Muscle of back (tissue), 11 donors: ENCODE results near the gene SCT. TPM values are rescaled to one million over a fixed set of nuclear protein-coding genes. Genes with fewer than 3 reads are reported as not detected.

Experiments used
- DNase-seq, 3 donors: peaks; one replicate each; pipeline versions ENCODE4 v3.0.0 to v3.0.0-alpha.2; 2013
- polyA plus RNA-seq, 10 donors: library from polyadenylated mRNA; unstranded; fragments of 120-200 nt; gene quantifications; one replicate each; pipeline ENCODE4 v1.2.1, GENCODE V29; 2013; ENCODE audit not compliant: insufficient read length in 10 of 10

SCT gene
- polyA plus RNA-seq, 10 donors, result 31.7 to 107 (median 61.3) TPM

DNA sequence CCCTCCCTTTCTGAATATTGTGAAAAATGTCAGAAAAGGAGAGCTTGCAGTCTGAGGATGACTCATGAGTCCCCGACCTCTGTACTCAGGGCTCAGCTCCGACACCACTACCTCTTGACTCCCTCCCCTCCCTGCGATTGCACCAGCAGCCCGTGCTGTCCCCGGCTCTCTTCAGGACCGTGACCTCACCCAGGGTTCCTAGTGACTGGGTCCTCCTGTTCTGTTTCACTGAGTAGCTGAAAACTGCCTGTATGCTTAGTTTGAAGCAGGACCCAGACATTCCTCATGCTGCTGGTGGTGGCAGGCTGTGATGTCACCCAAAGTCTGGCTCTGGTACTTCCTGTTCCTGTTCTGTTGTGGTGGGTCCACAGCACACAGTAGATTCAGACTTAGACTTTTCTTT, 39.0 kb downstream of the SCT start:
- no peak for DNase-seq

- no peak for DNase-seq
These were observed 39.4 kb downstream of the SCT start for GRCh38 chr11:587546-587945.

- no peak for DNase-seq
These were observed 40.3 kb downstream of the SCT start for GRCh38 chr11:586376-587316.

- DNase-seq, result no peak
These were observed 42.7 kb downstream of the SCT start for GRCh38 chr11:584287-584686.

DNA sequence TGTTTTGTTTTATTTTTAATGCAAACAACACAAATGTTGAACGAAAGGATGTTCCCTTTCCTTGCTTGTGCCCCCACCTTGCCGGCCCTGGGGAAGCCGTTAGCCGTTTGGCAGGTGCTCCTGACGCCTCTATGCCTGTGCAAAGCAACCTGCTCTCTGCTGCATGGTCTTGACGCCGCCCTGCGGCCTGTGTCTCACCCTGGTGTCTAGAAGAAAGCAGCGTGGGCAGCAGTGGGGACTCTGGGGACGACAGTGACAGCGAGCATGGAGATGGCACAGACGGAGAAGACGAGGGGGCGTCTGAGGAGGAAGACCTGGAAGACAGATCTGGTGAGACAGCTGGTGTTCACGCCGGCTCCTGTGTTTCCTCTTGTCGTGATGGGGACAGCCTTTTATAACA, 45.2 kb downstream of the SCT start:
- no peak for DNase-seq

GRCh38 chr11:581342-581741, 45.6 kb downstream of the SCT start:
- DNase-seq, result no peak

GRCh38 chr11:579830-580601, 47.0 kb downstream of the SCT start:
- no peak for DNase-seq

- DNase-seq, result no peak
These were observed 48.5 kb downstream of the SCT start for GRCh38 chr11:578276-579035.

GRCh38 chr11:577611-577894, 49.4 kb downstream of the SCT start:
- no peak for DNase-seq

DNA sequence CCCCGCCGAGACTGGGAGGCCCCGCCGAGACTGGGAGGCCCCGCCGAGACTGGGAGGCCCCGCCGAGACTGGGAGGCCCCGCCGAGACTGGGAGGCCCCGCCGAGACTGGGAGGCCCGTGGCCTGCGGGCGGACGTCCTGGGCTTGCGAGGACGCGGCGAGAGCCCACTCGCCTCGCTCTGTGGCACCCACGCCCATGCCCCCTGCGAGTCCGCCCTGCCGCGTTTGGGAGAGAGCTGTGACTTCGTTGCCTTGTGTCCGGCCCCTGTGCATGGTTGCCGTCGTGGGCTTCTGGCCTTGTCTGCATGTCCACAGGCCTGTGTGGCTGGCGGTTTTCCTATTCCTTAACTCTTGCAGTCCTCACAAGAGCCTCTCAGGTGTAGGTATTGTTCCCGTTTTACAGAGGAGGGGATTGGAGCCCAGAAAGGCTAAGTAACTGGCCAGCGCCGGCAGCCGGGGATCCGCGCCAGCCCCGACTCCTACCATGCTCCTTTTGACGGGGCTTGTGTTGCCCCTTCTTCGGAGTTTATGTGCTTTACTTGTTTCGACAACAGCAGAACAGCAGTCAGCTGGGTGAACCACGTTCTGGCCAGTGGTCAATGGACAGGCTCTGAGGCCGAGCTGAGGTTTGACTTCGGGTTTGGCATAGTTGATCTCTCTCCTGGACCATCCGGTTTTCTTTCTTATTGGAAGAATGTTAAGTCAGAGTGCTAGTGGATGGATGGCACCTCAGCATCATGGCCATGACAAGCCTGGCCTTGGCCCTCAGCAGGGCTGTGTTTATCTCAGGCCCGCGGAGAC, 50.0 kb downstream of the SCT start:
- DNase-seq, result no peak

Other genes starting within 250 kb of the SCT start
- 10 to 100 TPM in 1 of 10 donors, 1 to 10 TPM in 1, under 1 TPM in 6, not detected in 2; 0.14 to 14.1 (median 0.61) TPM for gene PKP3, start 233.0 kb downstream of the SCT start, polyA plus RNA-seq
- 10 to 100 TPM in 8 of 10 donors, 1 to 10 TPM in 2; 8.4 to 19.6 (median 13.2) TPM for gene SIGIRR, start 212.2 kb downstream of the SCT start, polyA plus RNA-seq
- gene ANO9, start 185.2 kb downstream of the SCT start, polyA plus RNA-seq, result 1 to 10 TPM in 4 of 10 donors, under 1 TPM in 6; 0.08 to 2.7 (median 0.44) TPM
- gene PTDSS2, start 176.9 kb downstream of the SCT start, polyA plus RNA-seq, result 10 to 100 TPM; 23.4 to 31.7 (median 28.1) TPM
- gene RNH1, start 119.9 kb downstream of the SCT start, polyA plus RNA-seq, result 100 to 1,000 TPM in 1 of 10 donors, 10 to 100 TPM in 9; 75.5 to 108 (median 86.2) TPM
- gene HRAS, start 91.6 kb downstream of the SCT start, polyA plus RNA-seq, result 100 to 1,000 TPM in 5 of 10 donors, 10 to 100 TPM in 5; 84.1 to 114 (median 101) TPM
- gene LRRC56, start 89.7 kb downstream of the SCT start, polyA plus RNA-seq, result 1 to 10 TPM; 2.7 to 7.0 (median 4.9) TPM
- 1 to 10 TPM in 1 of 10 donors, under 1 TPM in 9; 0.17 to 1.1 (median 0.44) TPM for gene LMNTD2, start 66.4 kb downstream of the SCT start, polyA plus RNA-seq
- gene RASSF7, start 66.2 kb downstream of the SCT start, polyA plus RNA-seq, result 1 to 10 TPM; 1.1 to 3.7 (median 2.2) TPM
- gene PHRF1, start 50.7 kb downstream of the SCT start, polyA plus RNA-seq, result 10 to 100 TPM; 13.5 to 22.1 (median 16.5) TPM
- 10 to 100 TPM in 4 of 10 donors, 1 to 10 TPM in 6; 6.3 to 13.1 (median 9.6) TPM for gene IRF7, start 11.2 kb downstream of the SCT start, polyA plus RNA-seq
- 1 to 10 TPM in 7 of 10 donors, under 1 TPM in 3; 0.60 to 2.1 (median 1.2) TPM for gene CDHR5, start 2.2 kb downstream of the SCT start, polyA plus RNA-seq
- under 1 TPM; 0.23 to 0.90 (median 0.73) TPM for gene DRD4, start 10.1 kb upstream of the SCT start, polyA plus RNA-seq
- gene DEAF1, start 68.0 kb upstream of the SCT start, polyA plus RNA-seq, result 10 to 100 TPM; 22.1 to 40.7 (median 29.2) TPM
- 10 to 100 TPM; 10.6 to 27.9 (median 16.7) TPM for gene TMEM80, start 68.6 kb upstream of the SCT start, polyA plus RNA-seq
- gene EPS8L2, start 79.0 kb upstream of the SCT start, polyA plus RNA-seq, result 1 to 10 TPM; 1.5 to 9.0 (median 2.8) TPM
- 10 to 100 TPM; 55.0 to 92.1 (median 66.3) TPM for gene TALDO1, start 120.3 kb upstream of the SCT start, polyA plus RNA-seq
- gene GATD1, start 150.3 kb upstream of the SCT start, polyA plus RNA-seq, result 10 to 100 TPM; 30.5 to 49.5 (median 39.2) TPM
- gene CEND1, start 162.9 kb upstream of the SCT start, polyA plus RNA-seq, result 1 to 10 TPM in 1 of 10 donors, under 1 TPM in 9; 0.35 to 1.0 (median 0.60) TPM
- gene SLC25A22, start 171.1 kb upstream of the SCT start, polyA plus RNA-seq, result 10 to 100 TPM in 6 of 10 donors, 1 to 10 TPM in 4; 9.0 to 16.8 (median 10.2) TPM
- gene PIDD1, start 178.1 kb upstream of the SCT start, polyA plus RNA-seq, result 10 to 100 TPM in 1 of 10 donors, 1 to 10 TPM in 9; 4.4 to 10.5 (median 6.3) TPM
- 1,000 to 10,000 TPM; 1,394 to 1,882 (median 1,587) TPM for gene RPLP2, start 182.8 kb upstream of the SCT start, polyA plus RNA-seq
- gene PNPLA2, start 191.7 kb upstream of the SCT start, polyA plus RNA-seq, result 10 to 100 TPM; 18.4 to 32.9 (median 27.9) TPM
- 10 to 100 TPM in 6 of 10 donors, 1 to 10 TPM in 4; 8.2 to 16.0 (median 10.9) TPM for gene CRACR2B, start 200.7 kb upstream of the SCT start, polyA plus RNA-seq
- gene CD151, start 205.8 kb upstream of the SCT start, polyA plus RNA-seq, result 100 to 1,000 TPM; 113 to 161 (median 135) TPM
- 100 to 1,000 TPM in 6 of 10 donors, 10 to 100 TPM in 4; 69.6 to 159 (median 104) TPM for gene POLR2L, start 215.3 kb upstream of the SCT start, polyA plus RNA-seq
- gene TSPAN4, start 215.7 kb upstream of the SCT start, polyA plus RNA-seq, result 10 to 100 TPM; 41.1 to 72.2 (median 49.6) TPM